HFFc6 (cell line): Measurements from ENCODE around the gene MYD88. TPM values are rescaled to one million over a fixed set of nuclear protein-coding genes. Genes with fewer than 3 reads are reported as not detected.

Experiments
- DNase-seq: peaks from one replicate; pipeline ENCODE4 v3.0.0-alpha.2; 2018
- H3K27ac Mint-ChIP-seq: 2 replicates; pipeline ENCODE4 v1.8.0; 2020; ENCODE audit warnings: mild to moderate bottlenecking, mixed read lengths
- H3K27me3 Mint-ChIP-seq: 2 replicates; pipeline ENCODE4 v1.8.0; 2021; ENCODE audit warnings: mild to moderate bottlenecking, moderate library complexity, mixed read lengths; ENCODE audit not compliant: insufficient read depth
- H3K36me3 Mint-ChIP-seq: 2 replicates; pipeline ENCODE4 v1.8.0; 2021; ENCODE audit warnings: low read depth, mixed read lengths
- H3K4me1 Mint-ChIP-seq: 2 replicates; pipeline ENCODE4 v1.8.0; 2020; ENCODE audit warnings: low read depth, mixed read lengths
- H3K4me3 Mint-ChIP-seq: 2 replicates; pipeline ENCODE4 v1.8.0; 2020; ENCODE audit warnings: mild to moderate bottlenecking, moderate library complexity, mixed read lengths
- H3K9me3 Mint-ChIP-seq: 2 replicates; pipeline ENCODE4 v1.8.0; 2020; ENCODE audit warnings: mild to moderate bottlenecking, mixed read lengths
- CTCF ChIP-seq: fragments of 200-600 bp; sonication (generic); IDR thresholded peaks from 2 replicates; pipeline ENCODE4 v1.5.0; 2021; ENCODE audit warnings: antibody characterized with exemption, mild to moderate bottlenecking
- long read RNA-seq: library from polyadenylated mRNA; unstranded; transcript quantifications from one replicate; pipeline ENCODE4 v2.0.0, GENCODE V29; 2019
- total RNA-seq, 6 experiments: library from RNA; stranded (reverse); fragmentation: NEBNext Ultra II Directional; extraction: Animal tissue kit (Norgen Biotek cat#: 25700); gene quantifications; 2 replicates in 1 of 6; 3 replicates in 5 of 6; pipeline ENCODE4 v1.2.3, GENCODE V29; 2021

MYD88 gene
- total RNA-seq: 10 to 100 TPM; 25.1 to 31.9 (median 28.4) TPM
- long read RNA-seq, transcript MYD88-201 (5 exons, 2,850 nt): major isoform, 28 of 35 reads
- long read RNA-seq, partial matches to known transcripts: 4 of 35 reads
- long read RNA-seq, other reads (novel, unspliced or antisense): 3 of 35 reads

- Mint-ChIP-seq H3K4me3 (peak within 1 kb of the TSS; percentile 97), H3K36me3 (peaks cover 12% of the 10 kb centered on the region), H3K27me3 (peaks cover 3% of the 10 kb centered on the region), H3K9me3 (no peaks in the 10 kb centered on the region), H3K27ac (peak within 1 kb of the TSS; percentile 93), H3K4me1 (peaks cover 49% of the 10 kb centered on the region)
- TF ChIP-seq CTCF: no peak
- DNase-seq: peak; percentile 48
Measured at GRCh38 chr3:38138349-38139190, at the start of gene MYD88. TSS of gene MYD88 (plus strand) at chr3:38138661. CDS start at chr3:38138701, 40 bp downstream.

- H3K27ac Mint-ChIP-seq: no peak overlapping the region
- TF ChIP-seq CTCF: no peak
- no peak for DNase-seq
- H3K4me3 Mint-ChIP-seq: no peak overlapping the region
- H3K9me3 Mint-ChIP-seq: peaks cover 8% of the 10 kb centered on the region
- H3K27me3 Mint-ChIP-seq: peaks cover 33% of the 10 kb centered on the region
- peaks cover 4% of the 10 kb centered on the region for H3K36me3 Mint-ChIP-seq
- H3K4me1 Mint-ChIP-seq: no peaks in the 10 kb centered on the region
Measured at GRCh38 chr3:38089163-38089562, 49.3 kb upstream of the MYD88 start.

- Mint-ChIP-seq H3K9me3 (no peaks in the 10 kb centered on the region), H3K4me1 (no peaks in the 10 kb centered on the region), H3K27ac (no peak overlapping the region), H3K36me3 (no peaks in the 10 kb centered on the region), H3K27me3 (peaks cover 39% of the 10 kb centered on the region), H3K4me3 (no peak overlapping the region)
- TF ChIP-seq CTCF: no peak
- no peak for DNase-seq
Measured at GRCh38 chr3:38090453-38090852, 48.0 kb upstream of the MYD88 start.

GRCh38 chr3:38094999-38095398 lies 43.5 kb upstream of the MYD88 start:
- DNase-seq: no peak
- Mint-ChIP-seq H3K4me1 (no peaks in the 10 kb centered on the region), H3K4me3 (no peak overlapping the region), H3K36me3 (no peaks in the 10 kb centered on the region), H3K27me3 (peaks cover 55% of the 10 kb centered on the region), H3K27ac (no peak overlapping the region), H3K9me3 (no peaks in the 10 kb centered on the region)
- no peak for TF ChIP-seq CTCF

- Mint-ChIP-seq H3K27me3 (peaks cover 58% of the 10 kb centered on the region), H3K27ac (no peak overlapping the region), H3K4me1 (no peaks in the 10 kb centered on the region), H3K36me3 (no peaks in the 10 kb centered on the region), H3K9me3 (no peaks in the 10 kb centered on the region), H3K4me3 (no peak overlapping the region)
- no peak for TF ChIP-seq CTCF
- no peak for DNase-seq
Measured at GRCh38 chr3:38095669-38096483, 42.6 kb upstream of the MYD88 start.
